HEK293T (cell line): Measurements from ENCODE around the gene MTHFR.

Source experiments
- BHLHE40 ChIP-seq: fragments of 450-650 bp; IDR thresholded peaks from 2 replicates; pipeline ENCODE4 v1.6.1; 2016; ENCODE audit warnings: mild to moderate bottlenecking, moderate library complexity, borderline replicate concordance
- ELF4 ChIP-seq: fragments of 450-650 bp; IDR thresholded peaks from 2 replicates; pipeline ENCODE4 v1.6.1; 2017; ENCODE audit warnings: antibody characterized with exemption
- FOXM1 ChIP-seq: fragments of 450-650 bp; IDR thresholded peaks from 2 replicates; pipeline ENCODE4 v1.6.1; 2017; ENCODE audit warnings: mild to moderate bottlenecking, borderline replicate concordance
- SP1 ChIP-seq: fragments of 450-650 bp; IDR thresholded peaks from 2 replicates; pipeline ENCODE4 v1.6.1; 2017
- TARDBP ChIP-seq: fragments of 450-650 bp; IDR thresholded peaks from 2 replicates; pipeline ENCODE4 v1.6.1; 2016

GRCh38 chr1:11779715-11780379, 25.9 kb downstream of the MTHFR start:
- no peak for TF ChIP-seq ELF4
- TF ChIP-seq FOXM1, result no peak
- no peak for TF ChIP-seq TARDBP
- no peak for TF ChIP-seq SP1
- TF ChIP-seq BHLHE40, result no peak
